KMS-11 (cell line): ENCODE results near the gene CA14.

Experiments used
- H2AFZ ChIP-seq: fragments of 200-600 bp; sonication (generic); 2 replicates; pipeline ENCODE4 v1.6.1; 2016; ENCODE audit warnings: antibody characterized with exemption, mixed run types, low read depth
- H3K27ac ChIP-seq: fragments of 200-600 bp; sonication (generic); 2 replicates; pipeline ENCODE4 v1.6.1; 2016; ENCODE audit warnings: mild to moderate bottlenecking, mixed run types
- H3K27me3 ChIP-seq: fragments of 200-600 bp; sonication (generic); 2 replicates; pipeline ENCODE4 v1.6.1; 2017; ENCODE audit warnings: mild to moderate bottlenecking, low read depth, mixed run types, moderate library complexity; ENCODE audit not compliant: insufficient read depth
- H3K36me3 ChIP-seq: fragments of 200-600 bp; sonication (generic); 2 replicates; pipeline ENCODE4 v1.6.1; 2017; ENCODE audit warnings: mild to moderate bottlenecking, mixed run types; ENCODE audit not compliant: insufficient read depth
- H3K4me1 ChIP-seq: fragments of 200-600 bp; sonication (generic); 2 replicates; pipeline ENCODE4 v1.6.1; 2016; ENCODE audit warnings: mild to moderate bottlenecking, low read depth, mixed run types; ENCODE audit not compliant: poor library complexity, severe bottlenecking
- H3K4me2 ChIP-seq: fragments of 200-600 bp; sonication (generic); 2 replicates; pipeline ENCODE4 v1.7.0; 2016; ENCODE audit warnings: mild to moderate bottlenecking, mixed run types
- H3K4me3 ChIP-seq: fragments of 200-600 bp; sonication (generic); IDR thresholded peaks from 2 replicates; pipeline ENCODE4 v1.6.1; 2017; ENCODE audit warnings: low read depth, low read length, mixed read lengths; ENCODE audit not compliant: insufficient read depth
- H3K79me2 ChIP-seq: fragments of 200-600 bp; sonication (generic); 2 replicates; pipeline ENCODE4 v1.6.1; 2016; ENCODE audit warnings: low read depth, mixed run types; ENCODE audit not compliant: insufficient read depth
- H3K9ac ChIP-seq: fragments of 200-600 bp; sonication (generic); 2 replicates; pipeline ENCODE4 v1.6.1; 2016; ENCODE audit warnings: mild to moderate bottlenecking, mixed run types
- H4K20me1 ChIP-seq: fragments of 200-600 bp; sonication (generic); 2 replicates; pipeline ENCODE4 v1.6.1; 2016; ENCODE audit warnings: mild to moderate bottlenecking, mixed run types; ENCODE audit not compliant: insufficient read depth
- TF ChIP-seq, protein P1 (sequence below): fragments of 200-600 bp; sonication (generic); conservative IDR thresholded peaks from 2 replicates; pipeline ENCODE4 v1.6.1; 2017; ENCODE audit warnings: low read depth, mild to moderate bottlenecking, antibody characterized with exemption, low read length, moderate library complexity, mixed read lengths

CA14 gene

DNA sequence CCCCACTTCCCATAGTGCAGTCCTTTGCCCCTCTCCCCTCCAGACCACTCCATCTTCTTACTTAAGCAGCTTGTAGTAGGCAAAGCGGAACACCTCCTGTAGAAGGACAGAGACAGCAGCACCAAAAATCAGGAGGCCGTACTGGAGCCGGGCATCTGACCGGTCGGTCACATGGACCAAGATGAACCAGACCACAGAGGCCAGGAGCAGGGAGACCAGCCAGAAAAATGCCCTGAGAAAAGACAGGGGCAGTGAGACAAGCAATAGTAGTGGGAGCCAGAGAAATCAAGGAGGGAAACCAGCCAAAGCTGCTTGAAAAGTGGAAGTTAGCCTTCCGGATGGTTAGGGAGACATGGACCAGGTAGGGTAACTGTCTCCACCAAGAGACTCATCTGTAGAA is 10.3 kb downstream of the CA14 start:
- H3K9ac ChIP-seq = peak overlapping the region; percentile 87
- H3K4me2 ChIP-seq = peak overlapping the region; percentile 99
- peak overlapping the region; percentile 78 for H2AFZ ChIP-seq
- TF ChIP-seq, protein P1, sequence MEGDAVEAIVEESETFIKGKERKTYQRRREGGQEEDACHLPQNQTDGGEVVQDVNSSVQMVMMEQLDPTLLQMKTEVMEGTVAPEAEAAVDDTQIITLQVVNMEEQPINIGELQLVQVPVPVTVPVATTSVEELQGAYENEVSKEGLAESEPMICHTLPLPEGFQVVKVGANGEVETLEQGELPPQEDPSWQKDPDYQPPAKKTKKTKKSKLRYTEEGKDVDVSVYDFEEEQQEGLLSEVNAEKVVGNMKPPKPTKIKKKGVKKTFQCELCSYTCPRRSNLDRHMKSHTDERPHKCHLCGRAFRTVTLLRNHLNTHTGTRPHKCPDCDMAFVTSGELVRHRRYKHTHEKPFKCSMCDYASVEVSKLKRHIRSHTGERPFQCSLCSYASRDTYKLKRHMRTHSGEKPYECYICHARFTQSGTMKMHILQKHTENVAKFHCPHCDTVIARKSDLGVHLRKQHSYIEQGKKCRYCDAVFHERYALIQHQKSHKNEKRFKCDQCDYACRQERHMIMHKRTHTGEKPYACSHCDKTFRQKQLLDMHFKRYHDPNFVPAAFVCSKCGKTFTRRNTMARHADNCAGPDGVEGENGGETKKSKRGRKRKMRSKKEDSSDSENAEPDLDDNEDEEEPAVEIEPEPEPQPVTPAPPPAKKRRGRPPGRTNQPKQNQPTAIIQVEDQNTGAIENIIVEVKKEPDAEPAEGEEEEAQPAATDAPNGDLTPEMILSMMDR = no peak
- H3K79me2 ChIP-seq = peaks cover 22% of the 10 kb centered on the region
- peak overlapping the region; percentile 73 for H3K27ac ChIP-seq
- no peaks in the 10 kb centered on the region for H4K20me1 ChIP-seq
- H3K4me1 ChIP-seq = peaks cover 20% of the 10 kb centered on the region
- H3K27me3 ChIP-seq = no peaks in the 10 kb centered on the region
- peaks cover 8% of the 10 kb centered on the region; the same call in 1 of the 2 replicates for H3K36me3 ChIP-seq
- H3K4me3 ChIP-seq = peak overlapping the region; percentile 99

GRCh38 chr1:150268340-150268704 is 10.7 kb downstream of the CA14 start:
- peak overlapping the region; percentile 78 for H2AFZ ChIP-seq

GRCh38 chr1:150268705-150269403 is 11.3 kb downstream of the CA14 start, which contains the start of gene APH1A:
Gene APH1A (minus strand): TSS chr1:150269016. CDS start chr1:150268810, 206 bp downstream.
- H3K4me3 ChIP-seq = peak within 1 kb of the TSS; percentile 99
- H2AFZ ChIP-seq = peak within 1 kb of the TSS; percentile 78
- no peaks in the 10 kb centered on the region for H3K27me3 ChIP-seq
- no peaks in the 10 kb centered on the region for H4K20me1 ChIP-seq
- H3K4me1 ChIP-seq = peaks cover 20% of the 10 kb centered on the region
- peak within 1 kb of the TSS; percentile 87 for H3K9ac ChIP-seq
- peaks cover 22% of the 10 kb centered on the region for H3K79me2 ChIP-seq
- H3K36me3 ChIP-seq = peaks cover 8% of the 10 kb centered on the region; the same call in 1 of the 2 replicates
- H3K27ac ChIP-seq = peak within 1 kb of the TSS; percentile 73
- TF ChIP-seq, protein P1 = no peak
- H3K4me2 ChIP-seq = peak within 1 kb of the TSS; percentile 99

More at GRCh38 chr1:150268340-150268704, 10.7 kb downstream of the CA14 start:
- TF ChIP-seq, protein P1 = no peak
- peak overlapping the region; percentile 99 for H3K4me3 ChIP-seq
- peaks cover 22% of the 10 kb centered on the region for H3K79me2 ChIP-seq
- no peaks in the 10 kb centered on the region for H3K27me3 ChIP-seq
- H3K36me3 ChIP-seq = peaks cover 8% of the 10 kb centered on the region; the same call in 1 of the 2 replicates
- peak overlapping the region; percentile 99 for H3K4me2 ChIP-seq
- H3K9ac ChIP-seq = peak overlapping the region; percentile 87
- H3K4me1 ChIP-seq = peaks cover 20% of the 10 kb centered on the region
- peak overlapping the region; percentile 73 for H3K27ac ChIP-seq
- H4K20me1 ChIP-seq = no peaks in the 10 kb centered on the region

GRCh38 chr1:150269451-150269850 is 11.9 kb downstream of the CA14 start:
- H3K79me2 ChIP-seq = peaks cover 22% of the 10 kb centered on the region
- peak overlapping the region; percentile 78 for H2AFZ ChIP-seq
- TF ChIP-seq, protein P1 = no peak
- peaks cover 8% of the 10 kb centered on the region; the same call in 1 of the 2 replicates for H3K36me3 ChIP-seq
- H3K4me2 ChIP-seq = peak overlapping the region; percentile 99
- peaks cover 20% of the 10 kb centered on the region for H3K4me1 ChIP-seq
- no peak overlapping the region for H3K27ac ChIP-seq
- no peaks in the 10 kb centered on the region for H4K20me1 ChIP-seq
- H3K27me3 ChIP-seq = no peaks in the 10 kb centered on the region
- H3K9ac ChIP-seq = peak overlapping the region; percentile 87; the same call in 1 of the 2 replicates
- H3K4me3 ChIP-seq = peak overlapping the region; percentile 99
